Measurements from ENCODE around the gene PDZD4.
A peak's percentile ranks its signal among the peaks of the same experiment; 100 is the strongest.

PDZD4 gene

GRCh38 chrX:153829799-153830639 lies at the start of gene PDZD4:
Gene PDZD4 (minus strand): TSS chrX:153830544. CDS start chrX:153830298, 246 bp downstream.
- TF ChIP-seq CTCF (IDR thresholded peaks at IDR 0.05; ENCODE audit: poor library complexity, severe bottlenecking), result no peak
- DNase-seq (ENCODE audit: low spot score), result no peak
- Histone ChIP-seq H3K9me3 (ENCODE audit: severe bottlenecking) (no peaks in the 10 kb centered on the region), H3K36me3 (ENCODE audit: low read depth) (no peaks in the 10 kb centered on the region), H3K27ac (ENCODE audit: poor library complexity, severe bottlenecking) (no peak within 1 kb of the TSS), H3K27me3 (ENCODE audit: insufficient read depth, poor library complexity, severe bottlenecking) (peaks cover 21% of the 10 kb centered on the region), H3K4me1 (ENCODE audit: insufficient read depth, poor library complexity, severe bottlenecking) (no peaks in the 10 kb centered on the region), H3K4me3 (ENCODE audit: severe bottlenecking) (peak within 1 kb of the TSS; percentile 26)
- ATAC-seq (ENCODE audit: low read depth), result peak; percentile 56; the same call in 2 of the 3 replicates

- no peak for DNase-seq (ENCODE audit: low spot score)
- ATAC-seq (ENCODE audit: low read depth), result no peak
- H3K9me3 ChIP-seq (ENCODE audit: severe bottlenecking), result no peaks in the 10 kb centered on the region
- H3K27me3 ChIP-seq (ENCODE audit: insufficient read depth, poor library complexity, severe bottlenecking), result no peaks in the 10 kb centered on the region
- H3K36me3 ChIP-seq (ENCODE audit: low read depth), result 0 out of 2 replicates have a peak, but pooled peaks cover under 1% of the 10 kb centered on the region
- TF ChIP-seq CTCF (IDR thresholded peaks at IDR 0.05; ENCODE audit: poor library complexity, severe bottlenecking), result no peak
- H3K27ac ChIP-seq (ENCODE audit: poor library complexity, severe bottlenecking), result no peak overlapping the region
- H3K4me3 ChIP-seq (ENCODE audit: severe bottlenecking), result no peak overlapping the region
- peaks cover 9% of the 10 kb centered on the region for H3K4me1 ChIP-seq (ENCODE audit: insufficient read depth, poor library complexity, severe bottlenecking)
Measured at GRCh38 chrX:153879741-153880439, 49.5 kb upstream of the PDZD4 start.

- Histone ChIP-seq H3K36me3 (ENCODE audit: low read depth) (0 out of 2 replicates have a peak, but pooled peaks cover 4% of the 10 kb centered on the region), H3K9me3 (ENCODE audit: severe bottlenecking) (no peaks in the 10 kb centered on the region), H3K27ac (ENCODE audit: poor library complexity, severe bottlenecking) (no peak overlapping the region), H3K4me3 (ENCODE audit: severe bottlenecking) (no peak overlapping the region), H3K27me3 (ENCODE audit: insufficient read depth, poor library complexity, severe bottlenecking) (no peaks in the 10 kb centered on the region), H3K4me1 (ENCODE audit: insufficient read depth, poor library complexity, severe bottlenecking) (peaks cover 5% of the 10 kb centered on the region)
- no peak for ATAC-seq (ENCODE audit: low read depth)
- peak; percentile 17 for DNase-seq (ENCODE audit: low spot score)
- TF ChIP-seq CTCF (IDR thresholded peaks at IDR 0.05; ENCODE audit: poor library complexity, severe bottlenecking), result no peak
Measured at GRCh38 chrX:153878969-153879653, 48.8 kb upstream of the PDZD4 start.

- H3K9me3 ChIP-seq (ENCODE audit: severe bottlenecking), result no peaks in the 10 kb centered on the region
- H3K27me3 ChIP-seq (ENCODE audit: insufficient read depth, poor library complexity, severe bottlenecking), result no peaks in the 10 kb centered on the region
- no peak overlapping the region for H3K4me3 ChIP-seq (ENCODE audit: severe bottlenecking)
- H3K36me3 ChIP-seq (ENCODE audit: low read depth), result 0 out of 2 replicates have a peak, but pooled peaks cover 4% of the 10 kb centered on the region
- TF ChIP-seq CTCF (IDR thresholded peaks at IDR 0.05; ENCODE audit: poor library complexity, severe bottlenecking), result no peak
- no peak overlapping the region for H3K27ac ChIP-seq (ENCODE audit: poor library complexity, severe bottlenecking)
- DNase-seq (ENCODE audit: low spot score) (no peak), ATAC-seq (ENCODE audit: low read depth) (no peak)
- peaks cover 4% of the 10 kb centered on the region for H3K4me1 ChIP-seq (ENCODE audit: insufficient read depth, poor library complexity, severe bottlenecking)
Measured at GRCh38 chrX:153878345-153878744, 48.0 kb upstream of the PDZD4 start.

Measured in RWPE2 (cell line).